Caco-2 (cell line): ENCODE results near the gene TMPRSS4. TPM values are rescaled to one million over a fixed set of nuclear protein-coding genes. Genes with fewer than 3 reads are reported as not detected.

Experiments used
- BruUV-seq: library from RNA; stranded (reverse); fragments of 400-500 nt; replicated peaks from 2 replicates; lab custom pipeline; 2021; lab: Mats Ljungman, UMichigan
- CTCF ChIA-PET: fragments of 300-600 bp; sonication (Branson Sonifier 250); formaldehyde crosslinking; loops from one replicate; lab custom pipeline; 2022; ENCODE audit warnings: antibody characterized with exemption; lab: Charles Lee
- POLR2A ChIA-PET: fragments of 300-600 bp; sonication (Branson Sonifier 250); formaldehyde crosslinking; loops from one replicate; lab custom pipeline; 2022; ENCODE audit warnings: antibody characterized with exemption; lab: Charles Lee
- DNase-seq, 2 experiments: peaks; one replicate each; pipeline versions ENCODE4 v3.0.0 to v3.0.0-alpha.2; 2020 to 2022
- H3K27me3 ChIP-seq: replicated peaks from 2 replicates; pipeline ENCODE4 v1.6.0; 2011; ENCODE audit warnings: low read length; ENCODE audit not compliant: control insufficient read depth, insufficient read depth
- H3K36me3 ChIP-seq: 2 replicates; pipeline ENCODE4 v1.5.1; 2011; ENCODE audit warnings: low read length; ENCODE audit not compliant: control insufficient read depth, insufficient read depth
- H3K4me1 ChIP-seq: fragments of 250-450 bp; sonication (Bioruptor Pico); 2 replicates; pipeline ENCODE4 v1.5.1; 2020; ENCODE audit warnings: mild to moderate bottlenecking
- H3K4me3 ChIP-seq: 2 replicates; pipeline ENCODE4 v1.5.1; 2011; ENCODE audit warnings: low read depth, mild to moderate bottlenecking, control low read depth, low read length
- H3K9me3 ChIP-seq: fragments of 250-450 bp; sonication (Bioruptor Pico); 2 replicates; pipeline ENCODE4 v1.5.1; 2020; ENCODE audit warnings: mild to moderate bottlenecking, moderate library complexity
- H3K27ac Mint-ChIP-seq: one replicate; pipeline ENCODE4 v1.8.0; 2022; ENCODE audit warnings: mixed read lengths; ENCODE audit not compliant: unreplicated experiment
- H3K27me3 Mint-ChIP-seq: one replicate; pipeline ENCODE4 v1.8.0; 2022; ENCODE audit warnings: mixed read lengths; ENCODE audit not compliant: insufficient read depth, unreplicated experiment
- H3K36me3 Mint-ChIP-seq: one replicate; pipeline ENCODE4 v1.8.0; 2022; ENCODE audit warnings: mild to moderate bottlenecking, mixed read lengths; ENCODE audit not compliant: insufficient read depth, unreplicated experiment
- H3K4me1 Mint-ChIP-seq: one replicate; pipeline ENCODE4 v1.8.0; 2022; ENCODE audit warnings: low read depth, mixed read lengths; ENCODE audit not compliant: unreplicated experiment
- H3K4me3 Mint-ChIP-seq: one replicate; pipeline ENCODE4 v1.8.0; 2022; ENCODE audit warnings: mild to moderate bottlenecking, moderate library complexity, mixed read lengths; ENCODE audit not compliant: unreplicated experiment
- H3K9me3 Mint-ChIP-seq: one replicate; pipeline ENCODE4 v1.8.0; 2022; ENCODE audit warnings: mixed read lengths; ENCODE audit not compliant: unreplicated experiment
- CTCF ChIP-seq, 2 experiments: fragments of 200-600 bp in 1 of 2; IDR thresholded peaks; 1 replicate in 1 of 2; 2 replicates in 1 of 2; pipeline versions ENCODE4 v1.5.1 to v1.8.0; 2011 to 2022; ENCODE audit warnings: antibody characterized with exemption in 1 of 2, control low read depth in 1 of 2, inconsistent platforms in 1 of 2, low read depth in 1 of 2, low read length in 1 of 2, mild to moderate bottlenecking in 1 of 2, moderate library complexity in 1 of 2; ENCODE audit not compliant: insufficient read depth in 1 of 2, severe bottlenecking in 1 of 2, unreplicated experiment in 1 of 2
- intact Hi-C: fragments of 100-400 bp; cut with micrococcal nuclease; formaldehyde crosslinking; loops from one replicate; pipeline ENCODE4 v1.10.0; 2022; ENCODE audit not compliant: unreplicated experiment
- total RNA-seq: library from RNA; stranded (reverse); gene quantifications from 2 replicates; pipeline ENCODE4 v1.2.3, GENCODE V29; 2022

The TMPRSS4 gene
- total RNA-seq, 1 experiment from 2014 or later = 86.4 TPM

- H3K36me3 Mint-ChIP-seq = peaks cover 30% of the 10 kb centered on the region
- CTCF ChIA-PET = interaction anchor here (0.9 kb wide), 1 partner anchor 9 kb away, joined by 5 read pairs; no protein-coding TSS in a partner anchor
- intact Hi-C loops = no loop called here
- Histone ChIP-seq H3K36me3 (peaks cover 8% of the 10 kb centered on the region), H3K4me1 (peaks cover 34% of the 10 kb centered on the region), H3K27me3 (no peaks in the 10 kb centered on the region), H3K4me3 (no peak within 1 kb of the TSS), H3K9me3 (peaks cover 29% of the 10 kb centered on the region)
- H3K27ac Mint-ChIP-seq = no peak within 1 kb of the TSS
- POLR2A ChIA-PET = interaction anchor here (0.9 kb wide), 1 partner anchor 19 kb away, joined by 3 read pairs; no protein-coding TSS in a partner anchor
- DNase-seq = no peak
- peaks cover 12% of the 10 kb centered on the region for H3K9me3 Mint-ChIP-seq
- peaks cover 39% of the 10 kb centered on the region for H3K4me1 Mint-ChIP-seq
- no peaks in the 10 kb centered on the region for H3K27me3 Mint-ChIP-seq
- no peak within 1 kb of the TSS for H3K4me3 Mint-ChIP-seq
- TF ChIP-seq CTCF (IDR thresholded peaks at IDR 0.05; ENCODE audit: insufficient read depth in 1 of 2, low read depth in 1 of 2, low read length in 1 of 2, severe bottlenecking in 1 of 2, unreplicated experiment in 1 of 2) = no peak
- BruUV-seq = no TSS peak
These were observed 10.3 kb downstream of the TMPRSS4 start, which contains the start of gene SMIM35 for GRCh38 chr11:118086913-118087768. SMIM35 (minus strand) TSS chr11:118086963; CDS start chr11:118086757, 206 bp downstream.

GRCh38 chr11:118087931-118088330 lies 11.1 kb downstream of the TMPRSS4 start:
- peaks cover 12% of the 10 kb centered on the region for H3K9me3 Mint-ChIP-seq
- peaks cover 38% of the 10 kb centered on the region for H3K4me1 Mint-ChIP-seq
- BruUV-seq = no TSS peak
- peaks cover 29% of the 10 kb centered on the region for H3K9me3 ChIP-seq
- H3K36me3 ChIP-seq = peaks cover 8% of the 10 kb centered on the region
- H3K27me3 ChIP-seq = no peaks in the 10 kb centered on the region
- POLR2A ChIA-PET = interaction anchor here (0.9 kb wide), 1 partner anchor 18 kb away, joined by 3 read pairs; no protein-coding TSS in a partner anchor
- H3K4me1 ChIP-seq = peaks cover 37% of the 10 kb centered on the region
- H3K4me3 ChIP-seq = no peak overlapping the region
- no peak for DNase-seq
- H3K27ac Mint-ChIP-seq = no peak overlapping the region
- H3K27me3 Mint-ChIP-seq = no peaks in the 10 kb centered on the region
- TF ChIP-seq CTCF (IDR thresholded peaks at IDR 0.05; ENCODE audit: insufficient read depth in 1 of 2, low read depth in 1 of 2, low read length in 1 of 2, severe bottlenecking in 1 of 2, unreplicated experiment in 1 of 2) = no peak
- intact Hi-C loops = no loop called here
- CTCF ChIA-PET = interaction anchor here (0.9 kb wide), 1 partner anchor 10 kb away, joined by 5 read pairs; no protein-coding TSS in a partner anchor
- peaks cover 30% of the 10 kb centered on the region for H3K36me3 Mint-ChIP-seq
- no peak overlapping the region for H3K4me3 Mint-ChIP-seq

DNA sequence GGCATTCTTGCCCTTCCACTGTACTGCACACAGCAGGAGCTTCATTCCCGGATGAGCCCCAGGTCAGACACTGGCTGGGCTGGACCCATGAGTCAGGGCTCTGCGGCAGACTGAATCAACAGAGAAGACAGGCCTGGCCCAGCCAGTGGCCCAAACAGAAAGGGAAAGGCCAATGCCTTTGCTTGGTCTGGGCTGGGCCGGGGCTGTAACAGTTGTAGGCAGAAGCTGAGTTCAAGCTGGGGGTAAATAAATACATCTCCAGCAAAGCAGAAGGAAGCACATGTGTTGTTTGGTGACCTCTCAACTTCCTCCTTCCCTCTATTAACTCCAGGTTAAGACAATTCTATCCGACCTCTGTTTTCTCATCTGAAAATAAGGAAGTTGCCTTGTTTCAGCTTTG lies 11.7 kb downstream of the TMPRSS4 start:
- Mint-ChIP-seq H3K27ac (peak overlapping the region; percentile 9), H3K27me3 (no peaks in the 10 kb centered on the region), H3K4me1 (peaks cover 38% of the 10 kb centered on the region), H3K9me3 (peaks cover 12% of the 10 kb centered on the region), H3K36me3 (peaks cover 30% of the 10 kb centered on the region), H3K4me3 (no peak overlapping the region)
- POLR2A ChIA-PET = interaction anchor here (0.6 kb wide), 1 partner anchor 14 kb away, joined by 3 read pairs; no protein-coding TSS in a partner anchor
- no TSS peak for BruUV-seq
- CTCF ChIA-PET = interaction anchor here (0.6 kb wide), 1 partner anchor 51 kb away, joined by 3 read pairs; no protein-coding TSS in a partner anchor
- Histone ChIP-seq H3K27me3 (no peaks in the 10 kb centered on the region), H3K36me3 (peaks cover 8% of the 10 kb centered on the region), H3K4me3 (no peak overlapping the region), H3K4me1 (peaks cover 39% of the 10 kb centered on the region), H3K9me3 (peaks cover 29% of the 10 kb centered on the region)
- intact Hi-C loops = no loop called here
- TF ChIP-seq CTCF (IDR thresholded peaks at IDR 0.05; ENCODE audit: insufficient read depth in 1 of 2, low read depth in 1 of 2, low read length in 1 of 2, severe bottlenecking in 1 of 2, unreplicated experiment in 1 of 2) = no peak
- DNase-seq = no peak
